ENCODE measurements around the gene TTLL11. TPM values are rescaled to one million over a fixed set of nuclear protein-coding genes. Genes with fewer than 3 reads are reported as not detected.
A peak's percentile ranks its signal among the peaks of the same experiment; 100 is the strongest.

Gene TTLL11
- total RNA-seq, 4 donors from 2014 or later = 15.1 to 42.6 (median 29.1) TPM

DNA sequence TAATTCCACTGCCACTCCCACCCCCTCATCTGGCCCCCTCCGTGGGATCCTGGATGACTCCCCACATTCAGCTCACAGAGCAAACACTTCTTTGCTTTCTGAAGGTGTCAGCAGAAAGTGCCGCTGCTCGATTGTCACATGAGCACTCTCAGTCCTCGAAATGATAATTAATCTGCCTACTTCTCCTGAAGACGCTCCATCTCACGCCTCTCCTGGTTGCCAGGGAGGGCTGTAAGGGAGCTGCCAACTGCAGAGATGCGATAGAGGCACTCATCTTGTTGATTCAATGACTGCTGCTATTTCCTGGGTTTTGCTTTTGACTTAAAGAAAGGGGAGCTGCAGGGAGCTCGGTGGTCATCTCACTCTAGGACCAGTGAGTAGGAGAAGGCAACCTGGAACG is 235.2 kb downstream of the TTLL11 start:
- H3K9me3 ChIP-seq = no peaks in the 10 kb centered on the region
- H3K4me1 ChIP-seq = no peaks in the 10 kb centered on the region
- TF ChIP-seq POLR2A (IDR thresholded peaks at IDR 0.05) = no peak
- TF ChIP-seq, protein P1, sequence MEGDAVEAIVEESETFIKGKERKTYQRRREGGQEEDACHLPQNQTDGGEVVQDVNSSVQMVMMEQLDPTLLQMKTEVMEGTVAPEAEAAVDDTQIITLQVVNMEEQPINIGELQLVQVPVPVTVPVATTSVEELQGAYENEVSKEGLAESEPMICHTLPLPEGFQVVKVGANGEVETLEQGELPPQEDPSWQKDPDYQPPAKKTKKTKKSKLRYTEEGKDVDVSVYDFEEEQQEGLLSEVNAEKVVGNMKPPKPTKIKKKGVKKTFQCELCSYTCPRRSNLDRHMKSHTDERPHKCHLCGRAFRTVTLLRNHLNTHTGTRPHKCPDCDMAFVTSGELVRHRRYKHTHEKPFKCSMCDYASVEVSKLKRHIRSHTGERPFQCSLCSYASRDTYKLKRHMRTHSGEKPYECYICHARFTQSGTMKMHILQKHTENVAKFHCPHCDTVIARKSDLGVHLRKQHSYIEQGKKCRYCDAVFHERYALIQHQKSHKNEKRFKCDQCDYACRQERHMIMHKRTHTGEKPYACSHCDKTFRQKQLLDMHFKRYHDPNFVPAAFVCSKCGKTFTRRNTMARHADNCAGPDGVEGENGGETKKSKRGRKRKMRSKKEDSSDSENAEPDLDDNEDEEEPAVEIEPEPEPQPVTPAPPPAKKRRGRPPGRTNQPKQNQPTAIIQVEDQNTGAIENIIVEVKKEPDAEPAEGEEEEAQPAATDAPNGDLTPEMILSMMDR (IDR thresholded peaks at IDR 0.05) = no peak
- TF ChIP-seq POLR2AphosphoS5 (IDR thresholded peaks at IDR 0.05) = no peak
- TF ChIP-seq EP300 (IDR thresholded peaks at IDR 0.05) = no peak
- WGBS, 2 donors (ENCODE audit: low coverage in 1 of 2) = 63 to 79% methylated on average over 3 to 9 of the region's 9 CpGs
- no peaks in the 10 kb centered on the region for H3K27me3 ChIP-seq
- ATAC-seq = no peak
- H3K36me3 ChIP-seq = peaks cover 0 to 51% of the 10 kb centered on the region in 2 donors
- H3K27ac ChIP-seq = no peak overlapping the region
- H3K4me3 ChIP-seq = no peak overlapping the region

DNA sequence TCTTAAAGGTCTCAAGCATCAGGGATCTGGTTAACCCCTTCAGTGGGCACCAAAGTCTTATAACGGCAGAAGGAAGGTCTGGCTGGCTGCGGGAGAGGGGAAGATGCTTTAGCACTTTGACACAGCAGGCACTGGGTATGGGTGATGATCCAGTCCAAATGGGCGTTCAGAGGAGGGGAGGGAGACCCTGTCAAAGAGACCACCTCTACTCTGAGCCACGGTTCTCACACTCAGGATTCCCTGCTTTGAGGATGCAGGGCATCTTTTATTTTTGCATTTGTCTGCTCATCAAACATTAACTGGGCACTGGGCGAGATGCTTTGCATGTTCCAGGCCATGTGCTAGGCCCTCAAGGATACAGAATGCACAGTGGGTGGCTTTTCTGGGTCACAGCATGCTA is 237.6 kb downstream of the TTLL11 start:
- H3K27ac ChIP-seq = no peak overlapping the region

DNA sequence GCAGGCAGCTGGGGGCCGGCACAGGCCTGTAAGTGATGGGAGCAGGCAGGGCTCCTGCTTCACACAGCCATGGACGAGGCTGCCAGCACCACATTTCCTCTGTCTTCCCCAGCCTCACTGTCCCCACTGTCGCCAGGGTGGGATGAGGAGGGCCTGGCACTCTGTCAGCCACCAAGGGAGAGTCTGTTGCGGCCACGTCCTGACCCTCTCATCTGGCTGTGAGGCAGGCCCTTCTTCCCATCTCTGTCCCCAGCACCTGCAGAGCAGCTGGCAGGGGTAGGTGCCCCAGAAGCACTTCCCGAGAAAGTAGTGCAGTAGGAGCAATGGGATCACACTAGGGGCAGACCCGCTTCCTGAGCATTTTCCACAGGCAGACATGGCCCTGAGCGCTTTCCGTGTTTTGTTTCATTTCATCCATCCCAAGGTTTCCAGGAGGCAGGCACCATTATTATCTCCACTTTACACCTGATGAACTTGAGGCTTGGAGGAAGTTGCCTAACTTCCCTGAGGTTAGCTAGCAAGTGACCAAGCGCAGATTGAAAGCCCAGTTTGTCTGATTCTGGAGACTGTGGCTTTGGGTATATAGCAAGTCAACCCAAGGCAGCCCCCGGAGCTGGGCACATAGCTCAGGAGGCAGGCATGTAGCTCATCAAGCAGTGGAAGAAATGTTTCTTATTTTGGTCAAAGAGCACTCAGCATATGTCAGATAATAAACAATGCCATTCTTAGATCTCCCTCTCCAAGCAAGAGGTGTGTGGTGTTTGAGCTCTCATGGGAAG is 239.3 kb downstream of the TTLL11 start:
- no peaks in the 10 kb centered on the region for H3K4me1 ChIP-seq
- no peak overlapping the region for H3K27ac ChIP-seq
- H3K9me3 ChIP-seq = peaks cover 0 to 5% (median 0%) of the 10 kb centered on the region in 3 donors
- H3K4me3 ChIP-seq = no peak overlapping the region
- H3K36me3 ChIP-seq = peaks cover 0 to 31% of the 10 kb centered on the region in 2 donors
- no peaks in the 10 kb centered on the region for H3K27me3 ChIP-seq
- no peak for ATAC-seq
- TF ChIP-seq POLR2AphosphoS5 (IDR thresholded peaks at IDR 0.05) = no peak
- TF ChIP-seq, protein P1 (IDR thresholded peaks at IDR 0.05) = no peak
- no peak for TF ChIP-seq POLR2A (IDR thresholded peaks at IDR 0.05)
- TF ChIP-seq EP300 (IDR thresholded peaks at IDR 0.05) = no peak
- 93 to 100% methylated on average over 2 to 5 of the region's 11 CpGs for WGBS, 2 donors (ENCODE audit: low coverage in 1 of 2)

More for the DNA sequence above, 237.6 kb downstream of the TTLL11 start:
- ATAC-seq = no peak
- H3K27me3 ChIP-seq = no peaks in the 10 kb centered on the region
- no peak overlapping the region for H3K4me3 ChIP-seq
- H3K36me3 ChIP-seq = peaks cover 0 to 46% of the 10 kb centered on the region in 2 donors
- no peaks in the 10 kb centered on the region for H3K9me3 ChIP-seq
- WGBS, 2 donors (ENCODE audit: low coverage in 1 of 2) = 58 to 60% methylated on average over 3 to 5 of the region's 5 CpGs
- no peaks in the 10 kb centered on the region for H3K4me1 ChIP-seq
- TF ChIP-seq, protein P1 (IDR thresholded peaks at IDR 0.05) = no peak
- TF ChIP-seq POLR2AphosphoS5 (IDR thresholded peaks at IDR 0.05) (no peak), EP300 (IDR thresholded peaks at IDR 0.05) (no peak)

DNA sequence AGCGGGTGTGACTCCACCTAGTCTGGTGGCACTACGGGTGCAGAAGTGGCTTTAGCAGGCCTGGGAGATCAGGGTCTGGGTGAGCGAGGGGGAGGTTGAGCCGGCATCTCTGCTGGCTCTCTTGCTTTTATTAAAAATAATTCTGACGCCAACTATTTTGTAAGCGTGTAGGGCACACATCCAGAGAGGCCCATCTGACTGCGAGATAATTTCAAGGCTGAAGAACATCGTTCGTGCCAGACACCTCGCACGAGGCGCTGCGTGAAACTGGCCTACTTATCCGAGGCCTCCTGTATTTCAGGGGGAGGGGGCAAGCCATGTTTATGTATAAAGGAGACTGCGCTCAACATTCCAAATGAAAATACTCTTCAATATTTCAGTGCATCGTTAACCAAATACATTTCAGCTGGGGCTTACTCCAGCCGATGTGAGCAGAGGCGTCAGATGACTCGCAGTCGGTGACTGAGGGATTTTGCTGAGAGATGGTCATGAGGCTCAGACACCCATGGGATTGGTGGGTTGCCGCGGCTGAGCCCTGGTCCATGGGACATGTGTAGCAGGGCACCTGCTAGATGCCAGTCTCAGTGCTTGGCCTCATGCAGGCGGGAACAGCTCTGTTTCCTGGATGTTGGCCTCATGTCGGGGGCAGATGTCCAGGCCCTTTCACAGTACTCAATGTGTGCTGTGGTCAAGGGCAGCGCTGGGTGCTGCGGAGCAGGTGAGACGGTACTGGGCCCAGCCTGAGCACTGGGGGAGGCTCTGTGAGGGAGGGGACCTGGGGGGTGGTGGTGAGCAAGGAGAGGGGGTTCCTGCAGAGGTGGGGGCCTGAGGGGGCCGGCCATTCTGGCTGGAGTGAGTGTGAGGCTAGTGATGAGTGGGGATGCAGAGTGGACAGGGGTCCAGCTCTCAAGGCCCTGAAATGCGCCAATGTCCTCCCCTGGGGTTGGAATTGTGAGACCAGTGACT is 240.2 kb downstream of the TTLL11 start:
- Histone ChIP-seq H3K27me3 (no peaks in the 10 kb centered on the region), H3K4me3 (no peak overlapping the region), H3K4me1 (no peaks in the 10 kb centered on the region), H3K9me3 (peaks cover 0 to 11% (median 0%) of the 10 kb centered on the region in 3 donors), H3K27ac (no peak overlapping the region), H3K36me3 (peaks cover 0 to 23% of the 10 kb centered on the region in 2 donors)
- 77 to 93% methylated on average over 11 to 21 of the region's 29 CpGs for WGBS, 2 donors (ENCODE audit: low coverage in 1 of 2)
- ATAC-seq = peak; percentile 57
- TF ChIP-seq POLR2AphosphoS5 (IDR thresholded peaks at IDR 0.05) (no peak), EP300 (IDR thresholded peaks at IDR 0.05) (no peak), POLR2A (IDR thresholded peaks at IDR 0.05) (no peak)
- TF ChIP-seq, protein P1 (IDR thresholded peaks at IDR 0.05) = no peak

All from gastroesophageal sphincter (tissue), 4 donors.